Common myeloid progenitor, CD34-positive (primary cell): ENCODE results near the gene DSG1. TPM values are rescaled to one million over a fixed set of nuclear protein-coding genes. Genes with fewer than 3 reads are reported as not detected.

ENCODE experiments used
- CTCF ChIA-PET: fragments of 350-600 bp; sonication (Branson Sonifier 250); formaldehyde crosslinking; loops from one replicate; lab custom pipeline; 2021; ENCODE audit warnings: antibody characterized with exemption; lab: Charles Lee
- POLR2A ChIA-PET: fragments of 350-600 bp; sonication (Branson Sonifier 250); formaldehyde crosslinking; loops from one replicate; lab custom pipeline; 2021; ENCODE audit warnings: antibody characterized with exemption; lab: Charles Lee
- DNase-seq, 3 donors: peaks; one replicate each; pipeline versions ENCODE4 v3.0.0 to v3.0.0-alpha.2; 2013
- H3K27ac ChIP-seq, 2 experiments: 1 replicate in 1 of 2; 2 replicates in 1 of 2; pipeline ENCODE4 v1.7.0; 2013; ENCODE audit warnings: inconsistent platforms in 2 of 2, low read length in 2 of 2, mild to moderate bottlenecking in 2 of 2, low read depth in 1 of 2, moderate library complexity in 1 of 2; ENCODE audit not compliant: severe bottlenecking in 2 of 2, insufficient read depth in 1 of 2, poor library complexity in 1 of 2
- H3K27me3 ChIP-seq, 5 experiments: replicated peaks in 2 of 5; 1 replicate in 3 of 5; 2 replicates in 2 of 5; pipeline versions ENCODE4 v1.6.1 to v1.7.0; 2013; ENCODE audit warnings: low read length in 4 of 5, mild to moderate bottlenecking in 2 of 5, moderate library complexity in 2 of 5, inconsistent platforms in 1 of 5; ENCODE audit not compliant: insufficient read depth in 5 of 5, control insufficient read depth in 4 of 5
- H3K36me3 ChIP-seq, 4 experiments: 1 replicate in 2 of 4; 2 replicates in 2 of 4; pipeline versions ENCODE4 v1.6.1 to v1.7.0; 2013; ENCODE audit warnings: low read length in 3 of 4, control low read depth in 1 of 4, mild to moderate bottlenecking in 1 of 4; ENCODE audit not compliant: control insufficient read depth in 4 of 4, insufficient read depth in 4 of 4
- H3K4me1 ChIP-seq, 4 experiments: 1 replicate in 3 of 4; 2 replicates in 1 of 4; pipeline versions ENCODE4 v1.6.1 to v1.7.1; 2013; ENCODE audit warnings: low read length in 3 of 4, mild to moderate bottlenecking in 3 of 4, control low read depth in 1 of 4, inconsistent platforms in 1 of 4, moderate library complexity in 1 of 4; ENCODE audit not compliant: control insufficient read depth in 4 of 4, insufficient read depth in 4 of 4; ENCODE audit errors: control extremely low read depth in 1 of 4
- H3K4me3 ChIP-seq, 7 experiments: 1 replicate in 4 of 7; 2 replicates in 3 of 7; pipeline versions ENCODE4 v1.5.1 to v1.7.0; 2013; ENCODE audit warnings: mild to moderate bottlenecking in 7 of 7, low read length in 6 of 7, moderate library complexity in 6 of 7, inconsistent platforms in 2 of 7, low read depth in 2 of 7, control low read depth in 1 of 7; ENCODE audit not compliant: insufficient read depth in 4 of 7, control insufficient read depth in 1 of 7; ENCODE audit errors: extremely low read depth in 1 of 7
- H3K9me3 ChIP-seq, 5 experiments: 1 replicate in 4 of 5; 2 replicates in 1 of 5; pipeline versions ENCODE4 v1.6.1 to v1.7.1; 2013; ENCODE audit warnings: low read length in 4 of 5, mild to moderate bottlenecking in 2 of 5, inconsistent platforms in 1 of 5, low read depth in 1 of 5, moderate library complexity in 1 of 5; ENCODE audit not compliant: control insufficient read depth in 4 of 5, insufficient read depth in 2 of 5; ENCODE audit errors: control extremely low read depth in 1 of 5
- WGBS: methylation state at CpG from one replicate; pipeline ENCODE4 v1.1.5; 2013; ENCODE audit not compliant: insufficient coverage; 5-methylcytosine and 5-hydroxymethylcytosine counted together
- polyA plus RNA-seq: library from polyadenylated mRNA; unstranded; fragments of 120-200 nt; gene quantifications from one replicate; pipeline ENCODE4 v1.2.1, GENCODE V29; 2013

DSG1 gene
- polyA plus RNA-seq: not detected

DNA sequence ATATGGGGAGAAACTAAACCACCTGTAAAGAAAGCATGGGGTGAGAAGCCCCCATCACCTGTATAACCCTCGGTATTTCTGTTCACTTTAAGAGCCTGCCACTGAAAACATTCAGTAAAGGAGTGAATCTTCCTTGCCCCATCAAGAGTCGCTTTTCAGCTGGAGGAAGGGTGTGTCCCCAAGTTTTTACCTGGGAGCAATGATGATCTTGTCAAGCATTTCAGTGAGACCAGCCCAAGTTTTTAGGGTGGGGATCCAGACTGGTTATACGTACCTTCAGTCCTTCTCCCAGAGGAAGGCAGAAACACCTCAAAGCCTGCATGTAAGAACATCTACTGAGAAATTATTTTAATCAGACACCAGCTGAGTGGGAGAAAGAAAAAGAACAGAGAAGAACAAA is at the start of gene DSG1:
DSG1 (plus strand) TSS at position 301 of the 400 bp plus-strand sequence. CDS start 141 bp downstream, outside the sequence.
- CTCF ChIA-PET: no interaction called here
- 88% methylated on average over 2 of the region's 3 CpGs for WGBS
- H3K4me1 ChIP-seq: no peaks in the 10 kb centered on the region

DNA sequence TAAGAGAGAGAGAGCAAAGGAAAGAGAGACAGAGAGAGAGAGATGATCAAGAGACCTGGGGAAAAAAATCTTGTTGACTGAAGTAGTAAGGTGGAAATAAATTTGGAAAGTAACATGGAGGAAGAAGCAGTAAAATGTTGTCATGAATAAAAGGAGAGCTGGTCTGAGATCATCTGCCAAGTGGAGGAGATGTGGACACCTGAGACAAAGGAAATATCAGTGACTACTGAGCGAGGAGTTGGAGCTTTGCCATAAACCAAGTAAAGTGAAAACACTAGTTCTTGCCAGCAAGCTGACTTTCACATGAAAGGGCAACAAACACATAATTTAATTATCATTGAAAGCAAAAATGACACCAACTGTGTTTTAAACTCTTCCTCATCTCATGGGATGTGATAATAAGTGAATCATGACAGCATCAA is 49.0 kb upstream of the DSG1 start:
- Histone ChIP-seq H3K27me3 (no peaks in the 10 kb centered on the region), H3K4me3 (no peak overlapping the region), H3K4me1 (no peaks in the 10 kb centered on the region), H3K36me3 (no peaks in the 10 kb centered on the region), H3K27ac (no peak overlapping the region), H3K9me3 (no peaks in the 10 kb centered on the region)
- POLR2A ChIA-PET: no interaction called here
- WGBS: no CpG with 5 or more reads among the region's 1 CpG
- CTCF ChIA-PET: no interaction called here
- DNase-seq: peak in 2 of 3 donors; percentile 2 to 6

More for the DNA sequence above, at the start of gene DSG1:
- H3K9me3 ChIP-seq: no peaks in the 10 kb centered on the region
- no peak within 1 kb of the TSS for H3K27ac ChIP-seq
- POLR2A ChIA-PET: no interaction called here
- no peak for DNase-seq
- H3K4me3 ChIP-seq: no peak within 1 kb of the TSS
- H3K36me3 ChIP-seq: no peaks in the 10 kb centered on the region
- H3K27me3 ChIP-seq: no peaks in the 10 kb centered on the region

DNA sequence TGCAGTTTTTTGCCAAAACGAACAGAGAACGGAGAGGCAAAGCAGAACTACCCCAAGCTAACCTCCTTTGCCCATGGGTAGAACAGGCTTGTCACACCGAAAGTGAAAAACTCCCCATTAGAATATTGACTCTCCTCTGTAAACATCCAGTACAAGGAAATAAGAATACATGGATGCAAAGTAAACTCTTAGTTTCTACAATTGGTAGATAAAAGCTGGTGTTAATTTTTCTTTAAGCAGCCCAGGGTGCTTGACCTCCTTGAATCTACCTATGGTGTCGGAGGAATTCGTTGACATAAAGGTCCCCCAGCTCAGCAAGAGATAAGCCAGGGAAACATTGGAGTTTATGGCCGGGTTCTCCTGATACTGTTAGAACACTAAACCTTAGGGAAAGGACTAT is 48.4 kb upstream of the DSG1 start:
- CTCF ChIA-PET: no interaction called here
- Histone ChIP-seq H3K9me3 (no peaks in the 10 kb centered on the region), H3K27ac (no peak overlapping the region), H3K27me3 (no peaks in the 10 kb centered on the region), H3K4me3 (no peak overlapping the region), H3K36me3 (no peaks in the 10 kb centered on the region), H3K4me1 (no peaks in the 10 kb centered on the region)
- 80% methylated on average over 3 of the region's 6 CpGs for WGBS
- DNase-seq: no peak
- POLR2A ChIA-PET: no interaction called here

DNA sequence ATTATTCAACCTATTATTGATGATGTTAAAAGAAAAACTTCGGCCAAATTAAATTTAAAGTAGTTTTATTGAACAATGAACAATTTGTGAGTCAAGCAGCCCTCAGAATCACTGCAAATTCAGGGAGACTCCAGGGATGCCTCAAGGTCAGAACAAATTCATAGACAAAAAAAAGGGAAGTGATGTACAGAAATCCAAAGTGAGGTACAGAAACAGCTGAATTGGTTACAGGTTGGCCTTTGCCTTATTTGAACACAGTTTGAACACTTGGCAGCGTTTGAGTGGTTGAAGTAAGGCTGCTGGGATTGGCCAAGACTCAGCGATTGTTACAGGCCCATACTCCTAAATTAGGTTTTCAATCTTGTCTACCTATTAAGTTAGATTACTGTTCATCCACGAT is 47.4 kb upstream of the DSG1 start:
- no peak overlapping the region for H3K27ac ChIP-seq
- CTCF ChIA-PET: no interaction called here
- POLR2A ChIA-PET: no interaction called here
- H3K27me3 ChIP-seq: no peaks in the 10 kb centered on the region
- DNase-seq: no peak
- no peaks in the 10 kb centered on the region for H3K36me3 ChIP-seq
- WGBS: 91% methylated on average over 3 of the region's 4 CpGs
- H3K4me3 ChIP-seq: no peak overlapping the region
- H3K9me3 ChIP-seq: no peaks in the 10 kb centered on the region
- H3K4me1 ChIP-seq: no peaks in the 10 kb centered on the region

DNA sequence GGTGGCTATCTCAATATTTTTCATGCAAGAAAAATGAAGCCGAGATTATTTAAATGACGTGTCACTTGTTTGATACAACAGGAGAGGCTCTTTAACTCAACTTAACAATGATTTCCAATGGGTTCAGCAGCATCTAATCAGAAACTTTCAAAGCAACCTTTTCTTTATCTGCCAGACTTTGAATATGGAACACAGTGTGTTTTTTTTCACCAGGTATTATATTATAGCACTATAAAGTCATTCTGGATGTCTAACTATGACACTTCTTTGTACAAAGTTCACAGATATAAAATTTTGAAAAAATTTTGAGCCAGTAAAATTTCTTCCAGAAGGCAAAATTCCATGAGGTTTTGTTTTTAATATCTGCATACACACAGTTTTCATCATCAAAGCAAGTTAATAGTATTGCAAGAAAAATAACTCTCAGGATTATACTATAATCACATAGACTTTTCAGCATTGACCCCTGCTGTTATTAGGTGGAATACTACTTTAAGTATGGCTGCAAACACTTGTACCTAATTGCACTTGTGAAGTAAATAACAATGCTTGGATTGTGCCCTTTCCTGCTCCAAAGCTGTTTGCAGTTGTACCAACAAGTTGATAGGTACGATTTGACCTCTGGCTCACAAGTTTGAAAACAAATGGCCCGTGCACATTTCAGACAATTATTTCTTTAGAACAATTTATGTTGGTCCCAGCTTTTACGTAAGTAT is 44.0 kb upstream of the DSG1 start:
- no peak overlapping the region for H3K4me3 ChIP-seq
- no peaks in the 10 kb centered on the region for H3K4me1 ChIP-seq
- POLR2A ChIA-PET: interaction anchor here (0.6 kb wide), 1 partner anchor 18 kb away, joined by 3 read pairs; no protein-coding TSS in a partner anchor
- H3K36me3 ChIP-seq: no peaks in the 10 kb centered on the region
- no peak for DNase-seq
- H3K27me3 ChIP-seq: peaks cover 0 to 2% (median 0%) of the 10 kb centered on the region in 5 experiments
- CTCF ChIA-PET: no interaction called here
- H3K27ac ChIP-seq: no peak overlapping the region
- no peaks in the 10 kb centered on the region for H3K9me3 ChIP-seq
- 100% methylated on average over 3 of the region's 5 CpGs for WGBS

DNA sequence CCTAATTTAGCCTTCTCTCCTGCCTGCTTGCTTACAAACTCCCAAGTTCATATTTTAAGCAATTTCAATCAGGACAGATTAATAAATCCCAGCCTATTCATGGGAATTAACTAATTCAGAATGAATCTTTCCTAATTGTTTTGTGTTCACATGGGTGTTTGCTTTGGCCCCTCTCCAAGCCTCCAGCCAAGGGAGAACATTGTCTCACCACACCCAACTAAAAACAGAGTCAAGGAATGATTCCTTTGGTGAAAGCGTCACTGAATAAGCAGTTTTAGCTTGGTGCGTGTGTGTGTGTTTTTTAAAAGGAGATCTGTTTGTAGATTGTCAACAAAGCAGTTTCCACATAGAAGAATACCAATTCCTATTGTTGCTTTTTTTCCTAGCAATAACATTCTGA is 43.0 kb upstream of the DSG1 start:
- no peaks in the 10 kb centered on the region for H3K36me3 ChIP-seq
- H3K9me3 ChIP-seq: no peaks in the 10 kb centered on the region
- no CpG with 5 or more reads among the region's 2 CpGs for WGBS
- ChIA-PET POLR2A (interaction anchor here (0.6 kb wide), 1 partner anchor 19 kb away, joined by 3 read pairs; no protein-coding TSS in a partner anchor), CTCF (no interaction called here)
- H3K27ac ChIP-seq: no peak overlapping the region
- peaks cover 0 to 2% (median 0%) of the 10 kb centered on the region in 5 experiments for H3K27me3 ChIP-seq
- no peak for DNase-seq
- H3K4me3 ChIP-seq: no peak overlapping the region
- H3K4me1 ChIP-seq: no peaks in the 10 kb centered on the region

DNA sequence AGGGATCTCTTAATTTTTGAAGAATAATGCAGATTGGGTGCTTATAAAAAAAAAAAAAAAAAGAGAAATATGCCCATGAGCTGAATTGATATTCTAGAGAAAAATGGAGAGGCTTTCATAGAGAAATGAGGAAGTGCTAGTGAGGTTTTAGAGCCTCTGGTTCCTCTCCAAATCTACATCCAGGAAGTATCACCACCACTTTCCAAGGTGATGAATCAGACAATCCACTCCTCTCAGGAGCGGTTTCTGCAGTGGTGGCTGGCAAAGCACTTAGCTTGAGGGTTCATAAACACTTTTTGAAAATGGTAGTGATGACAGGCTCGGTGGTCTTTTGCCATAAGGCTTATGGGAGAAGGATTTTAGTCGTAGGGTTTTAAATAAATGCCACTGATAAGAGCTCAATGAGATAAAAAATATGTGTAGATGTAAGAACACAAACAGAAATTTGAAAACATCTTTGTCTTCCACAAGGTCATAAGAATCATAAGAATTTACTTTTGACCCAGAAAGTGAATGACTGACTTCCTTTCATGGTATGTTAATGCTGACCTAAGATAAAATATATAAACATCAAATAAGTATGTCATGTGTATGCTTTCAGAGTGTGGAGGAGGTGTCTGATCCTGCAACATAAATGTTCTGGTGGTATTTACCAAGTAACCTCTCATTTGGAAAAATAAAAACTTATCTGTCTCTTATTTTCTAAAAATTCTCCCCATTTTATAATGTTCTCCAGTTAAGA is 42.1 kb upstream of the DSG1 start:
- CTCF ChIA-PET: no interaction called here

More for the DNA sequence above, 42.1 kb upstream of the DSG1 start:
- Histone ChIP-seq H3K9me3 (no peaks in the 10 kb centered on the region), H3K4me1 (no peaks in the 10 kb centered on the region), H3K27ac (no peak overlapping the region), H3K27me3 (peaks cover 0 to 2% (median 0%) of the 10 kb centered on the region in 5 experiments), H3K4me3 (no peak overlapping the region), H3K36me3 (no peaks in the 10 kb centered on the region)
- WGBS: 42% methylated on average over 2 of the region's 3 CpGs
- peak; percentile 29 to 83 (median 75) for DNase-seq
- POLR2A ChIA-PET: interaction anchor here (0.6 kb wide), 1 partner anchor 17 kb away, joined by 4 read pairs; no protein-coding TSS in a partner anchor
